Pulmonary artery endothelial cell (primary cell): Measurements from ENCODE around the gene CD207. TPM values are rescaled to one million over a fixed set of nuclear protein-coding genes. Genes with fewer than 3 reads are reported as not detected.
"Not testable (repeated sequence)": the region's sequence is repeated elsewhere in the genome, so short reads cannot be mapped to it uniquely, and the experiment has no call there.

Experiments
- DNase-seq: peaks from one replicate; pipeline ENCODE4 v3.0.0-alpha.2; 2011; ENCODE audit warnings: low read depth, low spot score
- total RNA-seq: library from RNA; depleted of rRNA; stranded (reverse); fragments of >200 nt; gene quantifications from 2 replicates; pipeline ENCODE4 v1.2.3, GENCODE V29; 2014

CD207 gene
- total RNA-seq = not detected in 2 replicates

GRCh38 chr2:70835643-70836042, at the start of gene CD207:
Gene CD207 (minus strand): TSS chr2:70835816. CDS start chr2:70835776, 40 bp downstream.
- no peak for DNase-seq

- not testable (repeated sequence) for DNase-seq
Observed at GRCh38 chr2:70878543-70878942, 42.9 kb upstream of the CD207 start.

GRCh38 chr2:70876138-70876537, 40.5 kb upstream of the CD207 start:
- DNase-seq = not testable (repeated sequence)

GRCh38 chr2:70873541-70873940, 37.9 kb upstream of the CD207 start:
- no peak for DNase-seq

GRCh38 chr2:70871398-70872211, 36.0 kb upstream of the CD207 start:
- peak; percentile 30 for DNase-seq

- no peak for DNase-seq
Observed at GRCh38 chr2:70870790-70871189, 35.2 kb upstream of the CD207 start.

- no peak for DNase-seq
Observed at GRCh38 chr2:70868970-70869369, 33.4 kb upstream of the CD207 start.

- peak; percentile 19 for DNase-seq
Observed at GRCh38 chr2:70861777-70862625, 26.4 kb upstream of the CD207 start.

GRCh38 chr2:70855667-70856066, 20.1 kb upstream of the CD207 start:
- DNase-seq = no peak

GRCh38 chr2:70854411-70854810, 18.8 kb upstream of the CD207 start:
- no peak for DNase-seq

- no peak for DNase-seq
Observed at GRCh38 chr2:70852824-70853223, 17.2 kb upstream of the CD207 start.

- DNase-seq = no peak
Observed at GRCh38 chr2:70851704-70852103, 16.1 kb upstream of the CD207 start.

- no peak for DNase-seq
Observed at GRCh38 chr2:70850925-70851324, 15.3 kb upstream of the CD207 start.

- no peak for DNase-seq
Observed at GRCh38 chr2:70842401-70842800, 6.8 kb upstream of the CD207 start.

- DNase-seq = no peak
Observed at GRCh38 chr2:70837980-70838925, 2.6 kb upstream of the CD207 start.

- no peak for DNase-seq
Observed at GRCh38 chr2:70834881-70835280, 735 bp downstream of the CD207 start.

GRCh38 chr2:70834106-70834505, 1.5 kb downstream of the CD207 start:
- no peak for DNase-seq

GRCh38 chr2:70833246-70833645, 2.4 kb downstream of the CD207 start:
- no peak for DNase-seq

GRCh38 chr2:70832386-70832785, 3.2 kb downstream of the CD207 start:
- DNase-seq = no peak

GRCh38 chr2:70831861-70832260, 3.8 kb downstream of the CD207 start:
- peak; percentile 8 for DNase-seq

- no peak for DNase-seq
Observed at GRCh38 chr2:70830366-70830765, 5.2 kb downstream of the CD207 start.
